Prostate gland (tissue), 2 donors: ENCODE data around the gene FCHSD2. TPM values are rescaled to one million over a fixed set of nuclear protein-coding genes. Genes with fewer than 3 reads are reported as not detected.
"Not testable (repeated sequence)": the region's sequence is repeated elsewhere in the genome, so short reads cannot be mapped to it uniquely, and the experiment has no call there.

Experiments used
- DNase-seq: peaks from one replicate; pipeline ENCODE4 v3.0.0-alpha.2; 2019; ENCODE audit warnings: low spot score
- H3K27ac ChIP-seq, 2 donors: fragments of 200-600 bp; sonication (generic); 2 replicates each; pipeline ENCODE4 v1.5.1; 2017 to 2019
- H3K27me3 ChIP-seq: fragments of 200-600 bp; sonication (generic); replicated peaks from 2 replicates; pipeline ENCODE4 v1.5.1; 2019; ENCODE audit not compliant: insufficient read depth
- H3K36me3 ChIP-seq, 2 donors: fragments of 200-600 bp; sonication (generic); 1 replicate in 1 of 2; 2 replicates in 1 of 2; pipeline versions ENCODE4 v1.5.1 to v1.8.1; 2017 to 2019
- H3K4me1 ChIP-seq: fragments of 200-600 bp; sonication (generic); replicated peaks from 2 replicates; pipeline ENCODE4 v1.5.1; 2019
- H3K4me3 ChIP-seq, 2 donors: fragments of 200-600 bp; sonication (generic); 2 replicates each; pipeline ENCODE4 v1.5.1; 2017 to 2019
- H3K9me3 ChIP-seq: fragments of 200-600 bp; sonication (generic); 2 replicates; pipeline ENCODE4 v1.5.1; 2017
- POLR2A ChIP-seq: fragments of 450-650 bp; IDR thresholded peaks from one replicate; pipeline ENCODE4 v1.6.1; 2016; ENCODE audit warnings: antibody characterized with exemption, mild to moderate bottlenecking
- POLR2AphosphoS5 ChIP-seq: sonication (generic); formaldehyde crosslinking; IDR thresholded peaks from one replicate; pipeline ENCODE4 v1.6.1; 2017; ENCODE audit warnings: antibody characterized with exemption
- WGBS: methylation state at CpG from one replicate; pipeline ENCODE4 v1.1.5; 2018; 5-methylcytosine and 5-hydroxymethylcytosine counted together
- intact Hi-C: fragments of 100-400 bp; cut with DNase I; formaldehyde crosslinking; loops from one replicate; pipeline ENCODE4 v1.14.2; 2022
- total RNA-seq, 2 donors: library from RNA; depleted of rRNA; stranded (reverse); fragments of >200 nt; gene quantifications; one replicate each; pipeline ENCODE4 v1.1.0, GENCODE V29; 2016
- TF ChIP-seq, protein P1 (sequence below), 4 experiments: fragments of 200-600 bp in 2 of 4; fragments of 450-650 bp in 2 of 4; sonication (generic) in 2 of 4; IDR thresholded peaks; 1 replicate in 3 of 4; 2 replicates in 1 of 4; pipeline ENCODE4 v1.5.1; 2016 to 2019; ENCODE audit warnings: antibody characterized with exemption in 4 of 4, mild to moderate bottlenecking in 2 of 4, moderate library complexity in 2 of 4

The FCHSD2 gene
- total RNA-seq, 2 donors from 2014 or later, result 9.9 to 45.3 TPM

DNA sequence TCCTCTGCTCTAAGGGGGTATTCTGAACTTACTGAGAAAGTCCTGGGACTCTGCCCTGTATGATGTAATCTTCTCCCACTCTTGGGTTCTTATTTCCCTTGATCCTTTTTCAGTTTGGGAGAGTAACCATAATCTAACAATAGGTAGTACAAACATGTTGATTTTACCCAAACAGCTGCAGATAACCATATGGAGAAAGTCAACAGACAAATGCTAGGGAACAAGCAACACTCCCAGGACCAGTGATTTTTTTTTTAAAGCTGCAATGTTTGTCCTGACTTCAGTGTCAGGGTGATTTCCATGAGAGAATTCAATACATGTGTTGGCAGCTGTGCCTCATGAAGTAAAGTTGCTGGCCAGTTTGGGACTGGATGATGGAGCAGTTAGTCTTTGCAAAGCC lies 156.5 kb downstream of the FCHSD2 start:
- no peaks in the 10 kb centered on the region for H3K27me3 ChIP-seq
- H3K27ac ChIP-seq, result no peak overlapping the region
- no peak for DNase-seq
- intact Hi-C loops, result no loop called here
- H3K4me1 ChIP-seq, result no peaks in the 10 kb centered on the region
- H3K4me3 ChIP-seq, result no peak overlapping the region
- TF ChIP-seq POLR2AphosphoS5, result no peak
- TF ChIP-seq, protein P1, sequence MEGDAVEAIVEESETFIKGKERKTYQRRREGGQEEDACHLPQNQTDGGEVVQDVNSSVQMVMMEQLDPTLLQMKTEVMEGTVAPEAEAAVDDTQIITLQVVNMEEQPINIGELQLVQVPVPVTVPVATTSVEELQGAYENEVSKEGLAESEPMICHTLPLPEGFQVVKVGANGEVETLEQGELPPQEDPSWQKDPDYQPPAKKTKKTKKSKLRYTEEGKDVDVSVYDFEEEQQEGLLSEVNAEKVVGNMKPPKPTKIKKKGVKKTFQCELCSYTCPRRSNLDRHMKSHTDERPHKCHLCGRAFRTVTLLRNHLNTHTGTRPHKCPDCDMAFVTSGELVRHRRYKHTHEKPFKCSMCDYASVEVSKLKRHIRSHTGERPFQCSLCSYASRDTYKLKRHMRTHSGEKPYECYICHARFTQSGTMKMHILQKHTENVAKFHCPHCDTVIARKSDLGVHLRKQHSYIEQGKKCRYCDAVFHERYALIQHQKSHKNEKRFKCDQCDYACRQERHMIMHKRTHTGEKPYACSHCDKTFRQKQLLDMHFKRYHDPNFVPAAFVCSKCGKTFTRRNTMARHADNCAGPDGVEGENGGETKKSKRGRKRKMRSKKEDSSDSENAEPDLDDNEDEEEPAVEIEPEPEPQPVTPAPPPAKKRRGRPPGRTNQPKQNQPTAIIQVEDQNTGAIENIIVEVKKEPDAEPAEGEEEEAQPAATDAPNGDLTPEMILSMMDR (IDR thresholded peaks at IDR 0.05), result no peak
- TF ChIP-seq POLR2A, result no peak
- H3K9me3 ChIP-seq, result no peaks in the 10 kb centered on the region
- H3K36me3 ChIP-seq, result no peaks in the 10 kb centered on the region

- 74% methylated on average over 3 of the region's 3 CpGs for WGBS
- intact Hi-C loops, result no loop called here
- no peak overlapping the region for H3K4me3 ChIP-seq
- H3K9me3 ChIP-seq, result no peaks in the 10 kb centered on the region
- H3K36me3 ChIP-seq, result no peaks in the 10 kb centered on the region
- H3K27ac ChIP-seq, result no peak overlapping the region
- TF ChIP-seq, protein P1 (IDR thresholded peaks at IDR 0.05), result no peak
- TF ChIP-seq POLR2AphosphoS5 (no peak), POLR2A (no peak)
- no peak for DNase-seq
- H3K27me3 ChIP-seq, result no peaks in the 10 kb centered on the region
- H3K4me1 ChIP-seq, result no peaks in the 10 kb centered on the region
Observed at GRCh38 chr11:72984453-72985077, 157.6 kb downstream of the FCHSD2 start.

- TF ChIP-seq POLR2AphosphoS5, result no peak
- TF ChIP-seq, protein P1 (IDR thresholded peaks at IDR 0.05), result no peak
- TF ChIP-seq POLR2A, result no peak
- H3K4me1 ChIP-seq, result no peaks in the 10 kb centered on the region
- intact Hi-C loops, result no loop called here
- WGBS, result 94% methylated on average over 2 of the region's 2 CpGs
- no peaks in the 10 kb centered on the region for H3K27me3 ChIP-seq
- H3K27ac ChIP-seq, result no peak overlapping the region
- no peak overlapping the region for H3K4me3 ChIP-seq
- H3K36me3 ChIP-seq, result no peaks in the 10 kb centered on the region
- H3K9me3 ChIP-seq, result no peaks in the 10 kb centered on the region
- DNase-seq, result no peak
Observed at GRCh38 chr11:72983560-72983959, 158.6 kb downstream of the FCHSD2 start.

DNA sequence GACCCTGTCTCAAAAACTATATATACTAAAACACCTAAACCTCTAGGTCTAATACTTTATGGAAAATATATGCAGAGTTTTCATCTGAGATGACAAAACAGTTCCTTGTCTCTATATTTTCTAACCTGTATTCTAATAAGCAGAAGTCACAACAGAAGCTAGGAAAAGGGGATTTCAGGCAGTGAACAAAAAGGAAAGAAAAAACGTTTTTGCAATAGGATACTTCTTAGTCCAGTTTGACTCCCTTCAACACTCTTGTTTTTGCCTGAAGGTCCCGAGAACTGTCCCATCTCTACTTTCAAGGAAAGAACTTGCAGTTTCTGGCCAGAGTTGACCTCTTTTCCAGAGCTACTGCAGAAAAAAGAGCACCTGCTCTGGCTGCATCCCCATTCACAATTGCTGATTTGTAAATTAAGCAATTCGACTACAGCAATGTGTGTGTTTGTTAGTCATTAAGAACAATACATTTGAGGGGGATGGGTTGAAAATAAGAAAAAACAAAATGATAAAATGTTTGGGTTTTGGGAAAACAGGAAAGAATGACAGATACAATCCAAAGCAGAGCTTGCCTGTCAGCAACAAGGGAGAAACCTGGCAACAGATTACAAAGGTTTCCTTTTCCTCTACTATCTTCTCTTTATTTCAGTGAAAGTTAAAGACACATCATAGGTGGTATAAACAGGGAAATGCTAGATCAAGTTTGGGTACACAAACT lies 160.0 kb downstream of the FCHSD2 start:
- Histone ChIP-seq H3K4me3 (no peak overlapping the region), H3K36me3 (no peaks in the 10 kb centered on the region), H3K9me3 (no peaks in the 10 kb centered on the region), H3K27ac (no peak overlapping the region), H3K4me1 (no peaks in the 10 kb centered on the region), H3K27me3 (no peaks in the 10 kb centered on the region)
- DNase-seq, result no peak
- TF ChIP-seq POLR2A (no peak), POLR2AphosphoS5 (no peak)
- TF ChIP-seq, protein P1 (IDR thresholded peaks at IDR 0.05), result no peak
- WGBS, result 57% methylated on average over 3 of the region's 3 CpGs
- intact Hi-C loops, result no loop called here

GRCh38 chr11:72981080-72981479 lies 161.0 kb downstream of the FCHSD2 start:
- TF ChIP-seq POLR2AphosphoS5 (no peak), POLR2A (no peak)
- TF ChIP-seq, protein P1 (IDR thresholded peaks at IDR 0.05), result no peak
- Histone ChIP-seq H3K36me3 (no peaks in the 10 kb centered on the region), H3K27me3 (no peaks in the 10 kb centered on the region), H3K9me3 (no peaks in the 10 kb centered on the region), H3K4me3 (no peak overlapping the region), H3K4me1 (no peaks in the 10 kb centered on the region), H3K27ac (no peak overlapping the region)
- WGBS, result 79% methylated on average over 1 of the region's 1 CpG
- intact Hi-C loops, result no loop called here
- no peak for DNase-seq

DNA sequence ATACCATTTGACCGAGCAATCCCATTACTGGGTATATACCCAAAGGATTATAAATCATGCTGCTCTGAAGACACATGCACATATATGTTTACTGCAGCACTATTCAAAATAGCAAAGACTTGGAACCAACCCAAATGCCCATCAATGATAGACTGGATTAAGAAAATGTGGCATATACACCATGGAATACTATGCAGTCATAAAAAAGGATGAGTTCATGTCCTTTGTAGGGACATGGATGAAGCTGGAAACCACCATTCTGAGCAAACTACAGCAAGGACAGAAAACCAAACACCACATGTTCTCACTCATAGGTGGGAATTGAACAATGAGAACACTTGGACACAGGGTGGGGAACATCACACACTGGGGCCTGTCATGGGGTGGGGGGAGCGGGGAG lies 164.3 kb downstream of the FCHSD2 start:
- DNase-seq, H3K4me3 ChIP-seq, intact Hi-C loops, H3K9me3 ChIP-seq, H3K27me3 ChIP-seq, H3K4me1 ChIP-seq, H3K36me3 ChIP-seq, H3K27ac ChIP-seq: not testable (repeated sequence)
- WGBS, result 94% methylated on average over 2 of the region's 2 CpGs

DNA sequence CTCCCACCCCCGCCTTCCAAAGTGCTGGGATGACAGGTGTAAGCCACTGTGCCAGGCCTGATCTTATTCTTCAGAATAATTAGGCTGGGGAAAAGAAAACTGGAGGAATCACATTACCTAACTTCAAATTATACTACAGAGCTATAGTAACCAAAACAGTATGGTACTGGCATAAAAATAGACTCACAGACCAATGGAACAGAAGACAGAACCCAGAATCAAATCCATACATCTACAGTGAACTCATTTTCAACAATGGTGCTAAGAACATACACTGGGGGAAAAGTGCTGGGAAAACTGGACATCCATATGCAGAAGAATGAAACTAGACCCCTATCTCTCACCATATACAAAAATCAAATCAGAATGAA lies 165.6 kb downstream of the FCHSD2 start:
- DNase-seq, intact Hi-C loops, H3K4me3 ChIP-seq, H3K36me3 ChIP-seq, H3K9me3 ChIP-seq, H3K4me1 ChIP-seq, H3K27ac ChIP-seq, H3K27me3 ChIP-seq: not testable (repeated sequence)
- WGBS, result 100% methylated on average over 1 of the region's 1 CpG
